Nephron progenitor cell (in vitro differentiated cells): ENCODE results near the gene C19orf33.
A peak's percentile ranks its signal among the peaks of the same experiment; 100 is the strongest.

ENCODE experiments used
- DNase-seq: peaks from one replicate; pipeline ENCODE4 v3.0.0; 2021
- H3K27ac Mint-ChIP-seq: 2 replicates; pipeline ENCODE4 v1.8.0; 2021; ENCODE audit warnings: mild to moderate bottlenecking, moderate library complexity, mixed read lengths
- H3K27me3 Mint-ChIP-seq: 2 replicates; pipeline ENCODE4 v1.8.0; 2021; ENCODE audit warnings: mild to moderate bottlenecking, low read depth, mixed read lengths; ENCODE audit not compliant: poor library complexity
- H3K36me3 Mint-ChIP-seq: 2 replicates; pipeline ENCODE4 v1.8.0; 2021; ENCODE audit warnings: low read depth, mixed read lengths
- H3K4me1 Mint-ChIP-seq: 2 replicates; pipeline ENCODE4 v1.8.0; 2021; ENCODE audit warnings: mixed read lengths
- H3K4me3 Mint-ChIP-seq: 2 replicates; pipeline ENCODE4 v1.8.0; 2021; ENCODE audit warnings: mild to moderate bottlenecking, moderate library complexity, mixed read lengths
- H3K9me3 Mint-ChIP-seq: 2 replicates; pipeline ENCODE4 v1.8.0; 2021; ENCODE audit warnings: mild to moderate bottlenecking, moderate library complexity, mixed read lengths
- TF ChIP-seq, protein P1 (sequence below): fragments of 200-600 bp; sonication (generic); IDR thresholded peaks from 2 replicates; pipeline ENCODE4 v1.5.0; 2021; ENCODE audit warnings: antibody characterized with exemption

C19orf33 gene

GRCh38 chr19:38304866-38305429 is 897 bp downstream of the C19orf33 start:
- H3K4me3 Mint-ChIP-seq, result peak overlapping the region; percentile 60
- no peak overlapping the region for H3K27ac Mint-ChIP-seq
- peaks cover 34% of the 10 kb centered on the region for H3K27me3 Mint-ChIP-seq
- no peaks in the 10 kb centered on the region for H3K36me3 Mint-ChIP-seq
- TF ChIP-seq, protein P1, sequence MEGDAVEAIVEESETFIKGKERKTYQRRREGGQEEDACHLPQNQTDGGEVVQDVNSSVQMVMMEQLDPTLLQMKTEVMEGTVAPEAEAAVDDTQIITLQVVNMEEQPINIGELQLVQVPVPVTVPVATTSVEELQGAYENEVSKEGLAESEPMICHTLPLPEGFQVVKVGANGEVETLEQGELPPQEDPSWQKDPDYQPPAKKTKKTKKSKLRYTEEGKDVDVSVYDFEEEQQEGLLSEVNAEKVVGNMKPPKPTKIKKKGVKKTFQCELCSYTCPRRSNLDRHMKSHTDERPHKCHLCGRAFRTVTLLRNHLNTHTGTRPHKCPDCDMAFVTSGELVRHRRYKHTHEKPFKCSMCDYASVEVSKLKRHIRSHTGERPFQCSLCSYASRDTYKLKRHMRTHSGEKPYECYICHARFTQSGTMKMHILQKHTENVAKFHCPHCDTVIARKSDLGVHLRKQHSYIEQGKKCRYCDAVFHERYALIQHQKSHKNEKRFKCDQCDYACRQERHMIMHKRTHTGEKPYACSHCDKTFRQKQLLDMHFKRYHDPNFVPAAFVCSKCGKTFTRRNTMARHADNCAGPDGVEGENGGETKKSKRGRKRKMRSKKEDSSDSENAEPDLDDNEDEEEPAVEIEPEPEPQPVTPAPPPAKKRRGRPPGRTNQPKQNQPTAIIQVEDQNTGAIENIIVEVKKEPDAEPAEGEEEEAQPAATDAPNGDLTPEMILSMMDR, result no peak
- no peaks in the 10 kb centered on the region for H3K9me3 Mint-ChIP-seq
- peaks cover 17% of the 10 kb centered on the region for H3K4me1 Mint-ChIP-seq
- DNase-seq, result peak; percentile 75

DNA sequence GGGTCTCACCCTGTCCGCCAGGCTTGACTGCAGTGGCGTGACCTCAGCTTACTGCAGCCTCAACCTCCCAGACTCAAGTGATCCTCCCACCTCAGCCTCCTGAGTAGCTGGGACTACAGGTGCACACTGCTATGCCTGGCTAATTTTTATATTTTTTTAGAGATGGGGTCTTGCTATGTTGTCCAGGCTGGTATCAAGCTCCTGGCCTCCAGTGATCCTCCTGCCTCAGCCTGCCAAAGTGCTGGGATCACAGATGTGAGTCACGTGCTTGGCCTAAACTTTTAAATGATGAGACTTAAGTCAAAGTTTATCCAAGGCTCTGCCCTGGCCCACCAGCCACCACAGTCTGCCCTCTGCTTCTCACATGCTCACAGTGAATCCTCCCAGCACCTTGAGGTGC is 2.2 kb downstream of the C19orf33 start:
- Mint-ChIP-seq H3K4me3 (no peak overlapping the region), H3K9me3 (no peaks in the 10 kb centered on the region), H3K27me3 (peaks cover 30% of the 10 kb centered on the region), H3K27ac (no peak overlapping the region), H3K36me3 (no peaks in the 10 kb centered on the region), H3K4me1 (peaks cover 9% of the 10 kb centered on the region)
- no peak for DNase-seq
- TF ChIP-seq, protein P1, result no peak

- DNase-seq, result no peak
- no peak overlapping the region for H3K4me3 Mint-ChIP-seq
- no peaks in the 10 kb centered on the region for H3K36me3 Mint-ChIP-seq
- H3K9me3 Mint-ChIP-seq, result no peaks in the 10 kb centered on the region
- TF ChIP-seq, protein P1, result no peak
- H3K27me3 Mint-ChIP-seq, result peaks cover 30% of the 10 kb centered on the region
- peaks cover 5% of the 10 kb centered on the region for H3K4me1 Mint-ChIP-seq
- no peak overlapping the region for H3K27ac Mint-ChIP-seq
Observed at GRCh38 chr19:38307076-38307475, 3.0 kb downstream of the C19orf33 start.

DNA sequence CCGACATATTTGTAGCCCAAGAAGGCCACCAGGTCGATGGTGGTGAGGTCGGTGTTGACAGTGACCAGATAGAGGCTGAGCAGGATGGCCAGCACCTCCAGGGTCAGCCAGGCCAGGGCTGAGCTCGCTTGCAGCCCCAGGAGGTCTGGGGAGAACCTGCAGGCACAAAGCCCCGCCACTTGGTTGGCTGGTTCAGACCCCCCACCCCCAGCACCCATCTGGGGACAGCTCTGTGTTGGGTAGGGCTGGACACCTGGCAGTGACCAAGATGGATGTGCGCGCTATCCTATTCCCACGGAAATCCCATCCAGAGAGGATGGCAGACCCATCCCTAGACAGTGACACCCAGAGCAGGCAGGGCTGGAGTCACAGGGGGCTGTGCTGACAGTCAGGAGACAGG is 3.5 kb downstream of the C19orf33 start:
- no peak overlapping the region for H3K4me3 Mint-ChIP-seq
- TF ChIP-seq, protein P1, result no peak
- H3K9me3 Mint-ChIP-seq, result no peaks in the 10 kb centered on the region
- H3K4me1 Mint-ChIP-seq, result peaks cover 5% of the 10 kb centered on the region
- DNase-seq, result no peak
- H3K27me3 Mint-ChIP-seq, result peaks cover 26% of the 10 kb centered on the region
- no peaks in the 10 kb centered on the region for H3K36me3 Mint-ChIP-seq
- H3K27ac Mint-ChIP-seq, result no peak overlapping the region

DNA sequence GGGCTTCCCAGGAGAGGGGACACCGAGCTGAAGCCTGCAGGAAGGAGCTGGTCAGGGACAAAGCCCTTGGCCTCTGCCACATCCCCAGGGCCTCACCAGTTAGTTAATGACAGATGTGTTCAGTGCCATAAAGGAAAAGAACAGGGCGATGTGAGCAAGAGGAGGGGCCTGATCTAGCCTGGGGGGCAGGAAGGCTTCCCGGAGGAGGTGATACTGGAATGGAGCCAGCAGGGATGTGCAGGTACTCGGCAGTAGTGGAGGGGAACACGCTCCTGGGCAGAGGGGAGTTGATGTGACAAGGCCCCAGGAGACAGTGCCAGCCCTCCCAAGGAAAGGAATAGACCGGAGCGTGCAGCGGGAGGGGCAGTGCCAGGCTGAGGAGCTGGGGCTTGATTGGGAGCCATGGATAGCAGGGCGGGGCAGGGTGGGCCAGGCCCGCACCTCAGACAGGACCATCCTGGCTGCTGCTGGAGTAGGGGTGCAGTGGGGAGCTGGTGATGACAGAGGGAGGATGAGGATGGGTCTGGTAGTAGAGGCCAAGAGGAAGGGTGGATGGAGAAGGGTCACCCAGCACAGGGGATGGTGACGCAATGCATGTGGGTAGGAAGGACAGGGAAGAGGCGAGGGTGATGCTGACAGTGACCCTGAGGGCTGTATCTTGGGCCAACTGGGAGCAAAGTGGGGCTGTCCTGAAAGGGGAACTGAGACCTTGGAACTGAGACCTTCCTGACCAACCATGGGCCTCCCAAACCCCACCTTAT is 4.1 kb downstream of the C19orf33 start:
- DNase-seq, result no peak
- TF ChIP-seq, protein P1, result no peak
- H3K4me3 Mint-ChIP-seq, result no peak overlapping the region
- H3K36me3 Mint-ChIP-seq, result no peaks in the 10 kb centered on the region
- H3K4me1 Mint-ChIP-seq, result peaks cover 5% of the 10 kb centered on the region
- peaks cover 20% of the 10 kb centered on the region for H3K27me3 Mint-ChIP-seq
- no peak overlapping the region for H3K27ac Mint-ChIP-seq
- no peaks in the 10 kb centered on the region for H3K9me3 Mint-ChIP-seq
